Transverse colon (tissue), 4 donors: Measurements from ENCODE around the gene MEGF11. TPM values are rescaled to one million over a fixed set of nuclear protein-coding genes. Genes with fewer than 3 reads are reported as not detected.
"Not testable (repeated sequence)": the region's sequence is repeated elsewhere in the genome, so short reads cannot be mapped to it uniquely, and the experiment has no call there.

Experiments used
- DNase-seq: peaks from one replicate; pipeline ENCODE4 v3.0.0-alpha.2; 2019
- H3K27ac ChIP-seq, 4 donors: fragments of 200-600 bp; sonication (generic); 2 replicates each; pipeline ENCODE4 v1.5.1; 2016 to 2018; ENCODE audit warnings: inconsistent platforms in 4 of 4
- H3K27me3 ChIP-seq: fragments of 200-600 bp; sonication (generic); 2 replicates; pipeline ENCODE4 v1.5.1; 2017; ENCODE audit warnings: inconsistent platforms
- H3K36me3 ChIP-seq, 4 donors: fragments of 200-600 bp; sonication (generic); 2 replicates each; pipeline ENCODE4 v1.5.1; 2017 to 2019; ENCODE audit warnings: inconsistent platforms in 4 of 4
- H3K4me1 ChIP-seq, 4 donors: fragments of 200-600 bp; sonication (generic); 2 replicates each; pipeline ENCODE4 v1.5.1; 2017 to 2020; ENCODE audit warnings: inconsistent platforms in 4 of 4
- H3K4me3 ChIP-seq, 4 donors: fragments of 200-600 bp; sonication (generic); 1 replicate in 1 of 4; 2 replicates in 3 of 4; pipeline versions ENCODE4 v1.5.1 to v1.6.1; 2017 to 2019; ENCODE audit warnings: inconsistent platforms in 4 of 4
- H3K9me3 ChIP-seq, 2 donors: fragments of 200-600 bp; sonication (generic); 2 replicates each; pipeline ENCODE4 v1.5.1; 2017 to 2019; ENCODE audit warnings: inconsistent platforms in 2 of 2
- CTCF ChIP-seq, 5 experiments: fragments of 200-600 bp in 3 of 5; fragments of 450-650 bp in 2 of 5; sonication (generic) in 3 of 5; IDR thresholded peaks; 1 replicate in 2 of 5; 2 replicates in 3 of 5; pipeline ENCODE4 v1.5.1; 2016 to 2017; ENCODE audit warnings: antibody characterized with exemption in 5 of 5, inconsistent platforms in 3 of 5, mild to moderate bottlenecking in 2 of 5, moderate library complexity in 1 of 5
- EP300 ChIP-seq: sonication (generic); formaldehyde crosslinking; IDR thresholded peaks from one replicate; pipeline ENCODE4 v1.6.1; 2017; ENCODE audit warnings: antibody characterized with exemption, low read depth
- POLR2A ChIP-seq: fragments of 450-650 bp; IDR thresholded peaks from one replicate; pipeline ENCODE4 v1.6.1; 2016; ENCODE audit warnings: antibody characterized with exemption, mild to moderate bottlenecking, moderate library complexity
- POLR2AphosphoS5 ChIP-seq, 3 donors: sonication (generic); formaldehyde crosslinking; IDR thresholded peaks; one replicate each; pipeline ENCODE4 v1.6.1; 2016; ENCODE audit warnings: antibody characterized with exemption in 3 of 3
- WGBS, 2 donors: methylation state at CpG; one replicate each; pipeline ENCODE4 v1.1.5; 2018; ENCODE audit warnings: low coverage in 1 of 2; 5-methylcytosine and 5-hydroxymethylcytosine counted together
- in situ Hi-C, 4 donors: fragments of 200-750 bp; cut with MboI; loops; one replicate each; pipeline versions ENCODE4 v1.15.0 to v1.15.1; 2017; ENCODE audit warnings: low sequenced_read_pairs in 3 of 4, low pct_ligation_motif_present in 1 of 4, low pct_unique_long_range_greater_than_20kb in 1 of 4
- intact Hi-C: fragments of 100-400 bp; cut with DNase I; formaldehyde crosslinking; loops from one replicate; pipeline ENCODE4 v1.15.1; 2023; ENCODE audit warnings: low total_unique reads
- total RNA-seq, 4 donors: library from RNA; depleted of rRNA; stranded (reverse); fragments of >200 nt; gene quantifications; one replicate each; pipeline ENCODE4 v1.1.0, GENCODE V29; 2016

Gene MEGF11
- total RNA-seq, 4 donors from 2014 or later, result 0.16 TPM; not detected in 3

GRCh38 chr15:65978110-65978509, 275.4 kb downstream of the MEGF11 start:
- Histone ChIP-seq H3K9me3 (no peaks in the 10 kb centered on the region), H3K36me3 (no peaks in the 10 kb centered on the region), H3K4me1 (peaks cover 5 to 16% (median 11%) of the 10 kb centered on the region in 4 donors), H3K27ac (no peak overlapping the region), H3K27me3 (peaks cover 25% of the 10 kb centered on the region), H3K4me3 (no peak overlapping the region)
- intact Hi-C loops, result no loop called here
- in situ Hi-C loops, result loop anchor here in 3 of 4 donors (25.0 kb wide), 1 partner anchor 209 kb away; no protein-coding TSS in a partner anchor
- no peak for DNase-seq
- 67 to 87% methylated on average over 1 of the region's 1 CpG for WGBS, 2 donors
- TF ChIP-seq EP300, result no peak
- TF ChIP-seq POLR2AphosphoS5 (IDR thresholded peaks at IDR 0.05), result no peak
- no peak for TF ChIP-seq CTCF (IDR thresholded peaks at IDR 0.05)
- no peak for TF ChIP-seq POLR2A

- H3K4me3 ChIP-seq, DNase-seq, H3K27ac ChIP-seq, H3K4me1 ChIP-seq, H3K9me3 ChIP-seq, intact Hi-C loops, H3K36me3 ChIP-seq: not testable (repeated sequence)
- 85 to 93% methylated on average over 3 to 7 of the region's 7 CpGs for WGBS, 2 donors
- in situ Hi-C loops, result loop anchor here in 3 of 4 donors (25.0 kb wide), 1 partner anchor 211 kb away; no protein-coding TSS in a partner anchor
- H3K27me3 ChIP-seq, result peaks cover 11% of the 10 kb centered on the region
These were observed 277.4 kb downstream of the MEGF11 start for GRCh38 chr15:65976196-65976595.

DNA sequence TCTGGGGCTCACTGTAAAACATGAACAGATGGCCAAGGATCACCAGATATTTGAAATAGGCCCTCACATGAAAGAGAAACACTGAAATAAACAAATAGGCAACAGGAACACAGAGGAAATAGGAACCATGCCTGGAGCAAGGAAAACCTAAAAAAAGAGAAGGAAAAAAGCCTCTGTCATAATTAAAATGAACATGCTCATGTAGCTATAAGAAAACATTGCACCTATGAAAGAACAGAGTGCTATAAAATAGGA, 281.9 kb downstream of the MEGF11 start:
- H3K27me3 ChIP-seq, result peaks cover 15% of the 10 kb centered on the region
- intact Hi-C loops, result no loop called here

DNA sequence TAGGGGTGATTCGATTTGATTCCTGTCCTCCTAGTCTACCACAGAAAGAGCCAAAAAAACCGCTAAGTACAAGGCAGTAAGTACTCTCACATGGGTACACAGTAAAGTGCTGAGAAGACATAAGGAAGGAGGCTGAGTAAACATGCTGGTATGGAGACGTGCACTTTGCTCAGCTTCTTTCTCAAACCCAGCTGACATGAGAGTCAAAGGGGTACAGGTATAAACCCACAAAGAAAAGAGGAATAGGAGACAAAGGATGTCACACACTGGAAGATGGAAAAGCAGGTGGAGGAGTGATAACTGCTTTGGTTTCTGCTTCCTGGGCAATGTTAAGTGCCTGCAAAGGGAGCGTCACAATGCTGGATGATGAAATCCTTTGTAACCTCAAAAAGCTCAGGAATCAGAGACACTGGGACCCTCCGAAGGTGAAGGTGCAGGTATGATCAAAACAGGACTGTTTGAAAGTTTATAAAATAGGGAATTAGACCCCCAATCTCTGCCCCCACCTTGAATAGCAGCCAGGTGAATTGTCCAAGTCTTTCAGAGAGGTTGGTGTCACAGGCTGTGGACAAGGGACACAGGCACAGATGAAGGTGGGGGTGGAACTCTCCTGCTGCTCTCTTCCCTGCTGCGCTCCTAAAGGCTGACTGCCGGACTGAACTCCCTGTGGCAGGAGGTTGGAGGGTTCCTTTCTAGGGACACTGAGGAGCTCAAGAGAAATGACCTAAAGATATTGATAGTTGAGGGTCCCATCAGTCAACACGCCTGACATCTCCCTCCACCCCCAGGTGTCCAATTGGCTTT, 282.4 kb downstream of the MEGF11 start:
- H3K4me3 ChIP-seq, result no peak overlapping the region
- H3K27ac ChIP-seq, result no peak overlapping the region
- in situ Hi-C loops, result no loop called here
- intact Hi-C loops, result no loop called here
- H3K27me3 ChIP-seq, result peaks cover 15% of the 10 kb centered on the region
- H3K4me1 ChIP-seq, result no peaks in the 10 kb centered on the region
- no peaks in the 10 kb centered on the region for H3K36me3 ChIP-seq
- H3K9me3 ChIP-seq, result no peaks in the 10 kb centered on the region
- WGBS, 2 donors, result 49 to 64% methylated on average over 2 to 8 of the region's 8 CpGs
- no peak for TF ChIP-seq EP300
- DNase-seq, result no peak

More for the DNA sequence above, 281.9 kb downstream of the MEGF11 start:
- no peak for TF ChIP-seq CTCF (IDR thresholded peaks at IDR 0.05)
- Histone ChIP-seq H3K4me3 (no peak overlapping the region), H3K9me3 (no peaks in the 10 kb centered on the region), H3K36me3 (no peaks in the 10 kb centered on the region), H3K27ac (no peak overlapping the region), H3K4me1 (no peaks in the 10 kb centered on the region)
- DNase-seq, result no peak
- in situ Hi-C loops, result no loop called here

DNA sequence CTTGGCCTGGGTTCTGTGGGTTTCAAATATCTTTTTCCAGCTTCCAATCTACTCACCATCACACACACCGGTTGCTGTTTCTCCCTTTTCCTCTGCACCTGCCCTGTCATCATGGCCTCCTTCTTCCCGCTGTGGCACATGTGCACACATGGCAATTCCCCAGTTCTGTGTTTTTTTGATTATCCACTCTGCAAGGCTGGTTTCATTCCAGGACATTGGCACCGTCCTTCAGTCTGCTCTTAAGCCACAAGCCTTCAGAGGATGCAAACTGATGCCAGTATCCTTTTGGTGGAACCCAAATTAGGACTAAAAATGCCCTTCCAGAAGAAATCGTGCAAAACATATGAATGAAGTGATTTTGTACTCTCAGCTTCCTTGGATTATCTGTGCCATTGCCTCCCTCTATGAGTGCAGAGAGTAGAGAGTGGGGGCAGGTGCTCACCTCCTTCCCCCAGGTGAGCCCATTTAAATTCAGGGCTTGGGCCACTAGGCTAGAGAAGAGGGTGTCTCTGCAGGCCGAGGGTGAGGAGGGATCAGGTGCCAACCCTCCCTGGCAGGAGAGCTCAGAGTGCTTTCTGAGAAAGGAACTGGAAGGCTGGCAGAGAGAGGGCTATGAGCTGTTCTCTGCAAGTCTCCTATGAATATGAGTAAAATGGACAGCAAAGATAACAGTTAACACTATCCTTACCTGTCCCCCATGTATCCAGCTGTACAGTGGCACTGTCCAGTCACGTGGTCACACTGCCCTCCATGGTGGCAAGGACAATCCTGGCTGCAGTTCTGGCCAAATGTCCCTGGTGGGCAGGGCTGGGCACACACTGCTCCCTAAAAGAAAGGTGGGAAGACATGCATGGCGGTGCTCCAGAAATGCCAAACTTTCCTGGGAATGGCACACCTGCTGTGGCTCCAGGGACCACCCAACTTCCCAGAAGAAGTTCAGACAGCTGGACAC, 283.4 kb downstream of the MEGF11 start:
- H3K9me3 ChIP-seq, result no peaks in the 10 kb centered on the region
- no peak overlapping the region for H3K27ac ChIP-seq
- H3K36me3 ChIP-seq, result no peaks in the 10 kb centered on the region
- 74 to 79% methylated on average over 4 to 7 of the region's 7 CpGs for WGBS, 2 donors
- in situ Hi-C loops, result no loop called here
- no peak overlapping the region for H3K4me3 ChIP-seq
- H3K27me3 ChIP-seq, result peaks cover 15% of the 10 kb centered on the region
- intact Hi-C loops, result no loop called here
- no peaks in the 10 kb centered on the region for H3K4me1 ChIP-seq
- no peak for DNase-seq
- TF ChIP-seq POLR2A (no peak), EP300 (no peak), POLR2AphosphoS5 (IDR thresholded peaks at IDR 0.05) (no peak), CTCF (IDR thresholded peaks at IDR 0.05) (no peak)
